Measurements from ENCODE around the gene ZNF268. TPM values are rescaled to one million over a fixed set of nuclear protein-coding genes. Genes with fewer than 3 reads are reported as not detected.

ZNF268 gene
- 10 to 100 TPM; 16.2 to 20.0 TPM for total RNA-seq

GRCh38 chr12:133181238-133181959, at the start of gene ZNF268:
Gene ZNF268, plus strand, starts transcription at chr12:133181495. Its CDS starts 503 bp downstream, at chr12:133181998.

GRCh38 chr12:133235401-133236112, 54.3 kb downstream of the ZNF268 start, which contains the start of gene ANHX:
Gene ANHX, minus strand, starts transcription at chr12:133235877. Its CDS starts 1,521 bp downstream, at chr12:133234356.

Small RNAs within 50 kb of the gene (small RNA-seq; reads per million reads assigned to genes)
- 0 reads per million in 2 donors for gene RF00019
- gene RNU6-717P, result 0 reads per million in 2 donors

Other genes with a start within 250 kb of the ZNF268 start
- 10 to 100 TPM in 1 of 2 donors, 1 to 10 TPM in 1; 6.5 to 10.3 TPM for gene ZNF605, start 225.2 kb upstream of the ZNF268 start, total RNA-seq
- 10 to 100 TPM; 15.0 to 17.9 TPM for gene ZNF26, start 195.1 kb upstream of the ZNF268 start, total RNA-seq
- gene ZNF84, start 144.0 kb upstream of the ZNF268 start, total RNA-seq, result 10 to 100 TPM; 13.7 to 15.8 TPM
- 10 to 100 TPM; 12.0 to 13.1 TPM for gene ZNF140, start 100.6 kb upstream of the ZNF268 start, total RNA-seq
- gene ZNF891, start 51.2 kb upstream of the ZNF268 start, total RNA-seq, result under 1 TPM; 0.67 to 0.69 TPM
- 1 to 10 TPM; 4.7 to 6.9 TPM for gene ZNF10, start 50.9 kb upstream of the ZNF268 start, total RNA-seq
- gene ANHX, start 54.4 kb downstream of the ZNF268 start, total RNA-seq, result not detected